Endodermal cell (in vitro differentiated cells): ENCODE data around the gene GAS6. TPM values are rescaled to one million over a fixed set of nuclear protein-coding genes. Genes with fewer than 3 reads are reported as not detected.

ENCODE experiments used
- DNase-seq: peaks from one replicate; pipeline ENCODE4 v3.0.0-alpha.2; 2017
- H3K27ac ChIP-seq: 2 replicates; pipeline ENCODE4 v1.5.1; 2013; ENCODE audit warnings: mild to moderate bottlenecking, low read depth, low read length, moderate library complexity
- H3K27me3 ChIP-seq: 2 replicates; pipeline ENCODE4 v1.6.1; 2013; ENCODE audit warnings: mild to moderate bottlenecking, low read length, moderate library complexity; ENCODE audit not compliant: insufficient read depth, control insufficient read depth, poor library complexity, severe bottlenecking
- H3K36me3 ChIP-seq: 2 replicates; pipeline ENCODE4 v1.7.0; 2013; ENCODE audit warnings: mild to moderate bottlenecking, low read length, moderate library complexity; ENCODE audit not compliant: control insufficient read depth, insufficient read depth
- H3K4me1 ChIP-seq: one replicate; pipeline ENCODE4 v1.7.0; 2013; ENCODE audit warnings: low read length; ENCODE audit not compliant: control insufficient read depth, insufficient read depth
- H3K4me3 ChIP-seq: 2 replicates; pipeline ENCODE4 v1.5.1; 2013; ENCODE audit warnings: mild to moderate bottlenecking, low read length, moderate library complexity
- H3K9ac ChIP-seq: 2 replicates; pipeline ENCODE4 v1.6.1; 2013; ENCODE audit warnings: mild to moderate bottlenecking, low read length, moderate library complexity; ENCODE audit not compliant: poor library complexity, severe bottlenecking; ENCODE audit errors: extremely low read depth
- H3K9me3 ChIP-seq: 2 replicates; pipeline ENCODE4 v1.6.1; 2013; ENCODE audit warnings: mild to moderate bottlenecking, low read length, moderate library complexity; ENCODE audit not compliant: control insufficient read depth
- H3K27ac Mint-ChIP-seq: 2 replicates; pipeline ENCODE4 v1.8.0; 2020; ENCODE audit warnings: mixed read lengths
- H3K27me3 Mint-ChIP-seq: 2 replicates; pipeline ENCODE4 v1.8.0; 2021; ENCODE audit warnings: mild to moderate bottlenecking, mixed read lengths; ENCODE audit not compliant: insufficient read depth
- H3K36me3 Mint-ChIP-seq: 2 replicates; pipeline ENCODE4 v1.8.0; 2020; ENCODE audit warnings: low read depth, mixed read lengths
- H3K4me1 Mint-ChIP-seq: 2 replicates; pipeline ENCODE4 v1.8.0; 2020; ENCODE audit warnings: mixed read lengths
- H3K4me3 Mint-ChIP-seq: 2 replicates; pipeline ENCODE4 v1.8.0; 2020; ENCODE audit warnings: mild to moderate bottlenecking, moderate library complexity, mixed read lengths
- H3K9me3 Mint-ChIP-seq: 2 replicates; pipeline ENCODE4 v1.8.0; 2020; ENCODE audit warnings: mild to moderate bottlenecking, mixed read lengths
- WGBS, 2 experiments: methylation state at CpG; one replicate each; pipeline versions ENCODE4 v1.1.5 to v1.1.7; 2013; ENCODE audit warnings: missing lambda C conversion rate in 2 of 2, mixed read lengths in 1 of 2; ENCODE audit not compliant: insufficient coverage in 1 of 2, insufficient read length in 1 of 2; 5-methylcytosine and 5-hydroxymethylcytosine counted together
- total RNA-seq, 2 donors: library from RNA; stranded (reverse); fragmentation: NEBNext Ultra II Directional in 1 of 2; extraction: Animal tissue kit (Norgen Biotek cat#: 25700) in 1 of 2; gene quantifications; 2 replicates in 1 of 2; 3 replicates in 1 of 2; pipeline ENCODE4 v1.2.1, GENCODE V29; 2021
- TF ChIP-seq, protein P1 (sequence below): fragments of 200-600 bp; sonication (generic); conservative IDR thresholded peaks from 2 replicates; pipeline ENCODE4 v1.5.0; 2021; ENCODE audit warnings: antibody characterized with exemption, mild to moderate bottlenecking

GAS6 gene
- total RNA-seq, 2 donors from 2014 or later, result 45.7 to 49.6 TPM

DNA sequence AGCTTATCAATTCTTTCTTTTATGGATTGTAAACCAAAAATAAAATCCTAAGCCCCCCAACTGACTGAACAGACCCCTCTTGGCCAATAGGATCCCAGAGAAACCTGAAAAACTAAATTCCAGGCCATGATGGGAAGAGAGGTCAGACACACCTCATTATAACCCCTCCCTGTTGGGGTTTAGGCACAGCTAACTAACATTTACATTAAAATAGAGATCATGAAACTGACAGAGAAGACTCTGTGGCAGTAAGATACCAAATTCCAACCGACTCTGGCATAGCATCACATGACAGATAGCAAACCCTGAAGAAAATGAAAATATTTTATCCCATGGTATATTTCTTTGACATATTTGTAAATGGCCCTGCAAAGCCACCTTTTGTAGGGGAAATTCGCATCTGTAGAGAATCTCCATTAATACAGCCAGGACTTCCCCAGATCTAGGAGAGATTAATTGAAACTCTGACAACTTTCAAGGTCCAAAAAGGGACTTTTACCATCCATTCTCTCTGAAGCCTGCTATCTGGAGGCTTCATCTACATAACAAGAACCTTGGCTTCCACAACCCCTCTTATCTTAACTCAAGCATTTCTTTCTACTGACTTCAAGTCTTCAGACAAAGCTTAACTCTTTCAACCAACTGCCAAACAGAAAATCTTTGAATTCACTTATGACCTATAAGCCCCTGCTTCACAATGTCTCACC, 27.1 kb upstream of the GAS6 start:
- H3K9me3 ChIP-seq, result peaks cover 19% of the 10 kb centered on the region
- no peaks in the 10 kb centered on the region for H3K4me1 ChIP-seq
- Mint-ChIP-seq H3K36me3 (no peaks in the 10 kb centered on the region), H3K4me3 (no peak overlapping the region), H3K9me3 (peaks cover 35% of the 10 kb centered on the region), H3K27me3 (peaks cover 3% of the 10 kb centered on the region), H3K27ac (no peak overlapping the region), H3K4me1 (no peaks in the 10 kb centered on the region)
- WGBS, 2 experiments, result 37 to 43% methylated on average over 1 to 2 of the region's 2 CpGs
- H3K27ac ChIP-seq, result no peak overlapping the region
- DNase-seq, result no peak
- peak overlapping the region; percentile 35 for H3K4me3 ChIP-seq
- TF ChIP-seq, protein P1, sequence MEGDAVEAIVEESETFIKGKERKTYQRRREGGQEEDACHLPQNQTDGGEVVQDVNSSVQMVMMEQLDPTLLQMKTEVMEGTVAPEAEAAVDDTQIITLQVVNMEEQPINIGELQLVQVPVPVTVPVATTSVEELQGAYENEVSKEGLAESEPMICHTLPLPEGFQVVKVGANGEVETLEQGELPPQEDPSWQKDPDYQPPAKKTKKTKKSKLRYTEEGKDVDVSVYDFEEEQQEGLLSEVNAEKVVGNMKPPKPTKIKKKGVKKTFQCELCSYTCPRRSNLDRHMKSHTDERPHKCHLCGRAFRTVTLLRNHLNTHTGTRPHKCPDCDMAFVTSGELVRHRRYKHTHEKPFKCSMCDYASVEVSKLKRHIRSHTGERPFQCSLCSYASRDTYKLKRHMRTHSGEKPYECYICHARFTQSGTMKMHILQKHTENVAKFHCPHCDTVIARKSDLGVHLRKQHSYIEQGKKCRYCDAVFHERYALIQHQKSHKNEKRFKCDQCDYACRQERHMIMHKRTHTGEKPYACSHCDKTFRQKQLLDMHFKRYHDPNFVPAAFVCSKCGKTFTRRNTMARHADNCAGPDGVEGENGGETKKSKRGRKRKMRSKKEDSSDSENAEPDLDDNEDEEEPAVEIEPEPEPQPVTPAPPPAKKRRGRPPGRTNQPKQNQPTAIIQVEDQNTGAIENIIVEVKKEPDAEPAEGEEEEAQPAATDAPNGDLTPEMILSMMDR, result no peak
- H3K36me3 ChIP-seq, result no peaks in the 10 kb centered on the region
- no peak overlapping the region for H3K9ac ChIP-seq
- no peaks in the 10 kb centered on the region for H3K27me3 ChIP-seq

DNA sequence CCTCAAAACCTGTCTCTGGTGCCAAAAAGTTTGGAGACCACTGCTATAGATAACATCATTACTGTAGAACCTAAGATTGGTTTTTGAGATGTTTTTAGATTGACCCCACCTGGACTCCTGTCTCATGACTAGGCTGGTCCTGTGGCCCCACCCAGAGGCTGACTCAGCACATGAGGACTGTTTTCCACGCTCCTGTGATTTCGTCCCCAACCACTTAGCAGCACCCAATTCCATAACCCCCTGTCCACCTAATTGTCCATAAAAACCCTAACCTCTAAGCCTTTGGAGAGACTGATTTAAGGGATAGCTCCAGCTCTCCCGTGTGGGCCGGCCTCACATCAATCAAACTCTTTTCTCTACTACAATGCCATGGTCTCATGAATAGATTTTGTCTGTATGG, 25.6 kb upstream of the GAS6 start:
- no peaks in the 10 kb centered on the region for H3K4me1 Mint-ChIP-seq
- DNase-seq, result no peak
- Histone ChIP-seq H3K27ac (no peak overlapping the region), H3K4me1 (no peaks in the 10 kb centered on the region), H3K9ac (no peak overlapping the region), H3K4me3 (no peak overlapping the region), H3K9me3 (peaks cover 19% of the 10 kb centered on the region), H3K36me3 (no peaks in the 10 kb centered on the region), H3K27me3 (no peaks in the 10 kb centered on the region)
- TF ChIP-seq, protein P1, result no peak
- H3K9me3 Mint-ChIP-seq, result peaks cover 29% of the 10 kb centered on the region
- H3K27ac Mint-ChIP-seq, result no peak overlapping the region
- H3K4me3 Mint-ChIP-seq, result no peak overlapping the region
- H3K36me3 Mint-ChIP-seq, result no peaks in the 10 kb centered on the region
- 88 to 90% methylated on average over 2 to 4 of the region's 4 CpGs for WGBS, 2 experiments
- peaks cover 3% of the 10 kb centered on the region for H3K27me3 Mint-ChIP-seq

DNA sequence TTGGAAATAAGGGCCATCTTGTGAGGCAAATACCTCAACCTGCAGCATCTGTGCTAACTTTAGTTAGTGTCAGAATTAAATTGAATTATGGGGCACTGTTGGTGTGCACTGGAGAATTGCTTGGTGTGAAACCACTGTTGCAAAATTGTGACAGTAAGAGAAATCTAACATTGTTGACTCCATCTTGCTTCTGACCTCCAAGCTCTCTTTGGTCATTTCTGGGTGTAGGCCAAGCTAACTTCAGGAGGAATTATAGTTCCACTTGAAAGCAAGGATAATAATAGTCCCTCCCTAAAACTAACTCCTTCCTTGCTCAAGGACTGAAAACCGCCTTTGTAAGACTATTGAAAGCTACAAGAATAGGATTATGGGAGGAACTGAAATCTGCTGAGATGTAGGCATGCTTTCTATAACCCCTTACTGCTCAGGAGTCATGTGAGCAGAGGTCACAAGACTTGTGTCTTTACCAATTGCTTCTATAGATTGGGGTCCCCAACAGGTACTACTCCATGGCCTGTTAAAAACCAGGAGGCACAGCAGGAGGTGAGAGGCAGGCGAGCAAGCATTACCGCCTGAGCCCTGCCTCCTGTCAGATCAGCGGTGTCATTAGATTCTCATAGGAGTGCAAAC, 24.9 kb upstream of the GAS6 start:
- Mint-ChIP-seq H3K27ac (no peak overlapping the region), H3K27me3 (peaks cover 3% of the 10 kb centered on the region), H3K9me3 (peaks cover 29% of the 10 kb centered on the region), H3K36me3 (no peaks in the 10 kb centered on the region), H3K4me1 (no peaks in the 10 kb centered on the region), H3K4me3 (no peak overlapping the region)
- TF ChIP-seq, protein P1, result no peak
- Histone ChIP-seq H3K27ac (no peak overlapping the region), H3K4me3 (no peak overlapping the region), H3K27me3 (no peaks in the 10 kb centered on the region), H3K36me3 (no peaks in the 10 kb centered on the region), H3K9me3 (peaks cover 19% of the 10 kb centered on the region), H3K4me1 (no peaks in the 10 kb centered on the region), H3K9ac (no peak overlapping the region)
- no peak for DNase-seq
- 88 to 94% methylated on average over 3 to 4 of the region's 4 CpGs for WGBS, 2 experiments
